Naive thymus-derived CD4-positive, alpha-beta T cell (primary cell): ENCODE measurements around the gene C2orf92. TPM values are rescaled to one million over a fixed set of nuclear protein-coding genes. Genes with fewer than 3 reads are reported as not detected.
A peak's percentile ranks its signal among the peaks of the same experiment; 100 is the strongest.
"Not testable (repeated sequence)": the region's sequence is repeated elsewhere in the genome, so short reads cannot be mapped to it uniquely, and the experiment has no call there.

Experiments
- ATAC-seq: fragments of 150-1000 bp; cut with Tn5 transposase; 2 replicates; pipeline ENCODE4 v1.10.0; 2021; ENCODE audit warnings: mild to moderate bottlenecking, moderate library complexity
- CTCF ChIA-PET: fragments of 350-600 bp; sonication (Branson Sonifier 250); formaldehyde crosslinking; loops from one replicate; lab custom pipeline; 2021; ENCODE audit warnings: antibody characterized with exemption; lab: Charles Lee
- POLR2A ChIA-PET: fragments of 350-600 bp; sonication (Branson Sonifier 250); formaldehyde crosslinking; loops from one replicate; lab custom pipeline; 2021; ENCODE audit warnings: antibody characterized with exemption, inconsistent platforms; lab: Charles Lee
- DNase-seq, 9 donors: peaks; one replicate each; pipeline versions ENCODE4 v3.0.0 to v3.0.0-alpha.2; 2020 to 2022; ENCODE audit warnings: mixed read lengths in 1 of 9
- H3K27ac ChIP-seq: one replicate; pipeline ENCODE4 v1.7.0; 2013; ENCODE audit warnings: mild to moderate bottlenecking, low read depth, low read length, moderate library complexity
- H3K27me3 ChIP-seq, 2 donors: one replicate each; pipeline ENCODE4 v1.7.0; 2013; ENCODE audit warnings: low read length in 2 of 2, mild to moderate bottlenecking in 2 of 2, moderate library complexity in 2 of 2; ENCODE audit not compliant: control insufficient read depth in 2 of 2, insufficient read depth in 2 of 2
- H3K36me3 ChIP-seq, 3 experiments: 1 replicate in 2 of 3; 2 replicates in 1 of 3; pipeline ENCODE4 v1.7.0; 2013; ENCODE audit warnings: low read length in 3 of 3, mild to moderate bottlenecking in 3 of 3, moderate library complexity in 1 of 3; ENCODE audit not compliant: insufficient read depth in 3 of 3, control insufficient read depth in 2 of 3
- H3K4me1 ChIP-seq, 2 donors: one replicate each; pipeline ENCODE4 v1.7.0; 2013; ENCODE audit warnings: low read length in 2 of 2, mild to moderate bottlenecking in 2 of 2, moderate library complexity in 1 of 2; ENCODE audit not compliant: control insufficient read depth in 2 of 2, insufficient read depth in 2 of 2
- H3K4me3 ChIP-seq: 2 replicates; pipeline ENCODE4 v1.7.0; 2013; ENCODE audit warnings: mild to moderate bottlenecking, low read length
- H3K9me3 ChIP-seq, 3 experiments: 1 replicate in 2 of 3; 2 replicates in 1 of 3; pipeline ENCODE4 v1.7.0; 2013; ENCODE audit warnings: low read length in 3 of 3; ENCODE audit not compliant: control insufficient read depth in 2 of 3
- H3K27ac Mint-ChIP-seq, 9 donors: one replicate each; pipeline ENCODE4 v1.8.0; 2020 to 2022; ENCODE audit warnings: mixed read lengths in 9 of 9, mild to moderate bottlenecking in 8 of 9, moderate library complexity in 5 of 9, inconsistent platforms in 2 of 9
- H3K27me3 Mint-ChIP-seq, 5 donors: one replicate each; pipeline ENCODE4 v1.8.0; 2021 to 2022; ENCODE audit warnings: mixed read lengths in 5 of 5, mild to moderate bottlenecking in 1 of 5
- H3K36me3 Mint-ChIP-seq, 5 donors: one replicate each; pipeline ENCODE4 v1.8.0; 2020 to 2022; ENCODE audit warnings: mixed read lengths in 5 of 5, mild to moderate bottlenecking in 3 of 5, inconsistent platforms in 1 of 5
- H3K4me1 Mint-ChIP-seq, 7 donors: one replicate each; pipeline ENCODE4 v1.8.0; 2020 to 2022; ENCODE audit warnings: mixed read lengths in 7 of 7, mild to moderate bottlenecking in 3 of 7, inconsistent platforms in 1 of 7
- H3K4me3 Mint-ChIP-seq, 10 donors: one replicate each; pipeline ENCODE4 v1.8.0; 2020 to 2022; ENCODE audit warnings: mild to moderate bottlenecking in 10 of 10, mixed read lengths in 10 of 10, moderate library complexity in 6 of 10, inconsistent platforms in 2 of 10
- H3K9me3 Mint-ChIP-seq, 11 donors: one replicate each; pipeline ENCODE4 v1.8.0; 2020 to 2022; ENCODE audit warnings: mixed read lengths in 11 of 11, mild to moderate bottlenecking in 4 of 11, inconsistent platforms in 1 of 11, moderate library complexity in 1 of 11
- intact Hi-C, 2 donors: fragments of 100-400 bp; cut with micrococcal nuclease; formaldehyde crosslinking; loops; one replicate each; pipeline ENCODE4 v1.15.1; 2023
- polyA plus RNA-seq, 2 donors: library from polyadenylated mRNA; unstranded; fragments of 300-500 nt; fragmentation: Illumina TruSeq; gene quantifications; one replicate each; pipeline ENCODE4 v1.2.3, GENCODE V29; 2021
- total RNA-seq, 6 experiments: library from RNA in 5 of 6; stranded (reverse) in 5 of 6; gene quantifications; 1 replicate in 5 of 6; 2 replicates in 1 of 6; pipeline ENCODE4 v1.2.3 and lab custom pipeline; 2021 to 2026

Gene C2orf92
- total and polyA plus RNA-seq, 7 experiments from 2014 or later: 0.66 to 23.4 (median 15.0) TPM

DNA sequence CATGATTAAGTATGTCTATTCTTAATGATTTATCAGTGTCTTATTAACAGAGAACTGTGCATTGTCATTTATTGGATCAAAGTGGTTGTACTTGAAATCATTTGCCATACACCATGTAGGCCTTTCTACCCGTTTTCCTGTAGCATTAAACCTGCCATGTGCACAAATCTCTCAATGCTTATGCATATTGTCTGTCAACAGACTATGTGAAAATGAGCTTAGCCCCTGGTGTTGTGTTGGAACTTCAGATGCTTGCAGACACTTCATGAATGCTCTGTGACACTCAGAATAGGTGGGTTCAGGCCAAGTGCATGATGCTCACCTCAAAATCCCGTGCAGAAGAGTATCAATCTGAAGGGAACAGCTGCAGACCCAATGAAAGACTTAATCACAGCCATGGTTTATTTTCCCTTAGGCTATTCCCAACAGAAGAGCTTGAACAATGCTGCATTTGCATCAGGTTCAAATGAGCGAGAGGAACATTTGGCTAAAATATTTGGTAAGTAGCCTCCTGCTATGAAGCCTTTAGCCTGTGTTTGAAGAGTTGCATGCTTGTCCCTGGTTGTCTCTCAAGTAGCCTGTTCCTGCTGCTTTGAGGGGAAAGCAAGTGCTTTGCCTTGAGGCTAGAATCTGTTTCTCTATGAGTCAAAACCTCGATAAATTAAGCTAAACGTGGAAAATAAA, 6.1 kb downstream of the C2orf92 start:
- no peaks in the 10 kb centered on the region for H3K36me3 ChIP-seq
- no peaks in the 10 kb centered on the region for H3K27me3 ChIP-seq
- intact Hi-C loops: no loop called here
- DNase-seq: no peak
- ATAC-seq: no peak
- no peaks in the 10 kb centered on the region for H3K9me3 ChIP-seq
- Mint-ChIP-seq H3K4me3 (no peak overlapping the region), H3K27ac (no peak overlapping the region), H3K36me3 (peaks cover 0 to 10% (median 3%) of the 10 kb centered on the region in 5 donors), H3K27me3 (peaks cover 0 to 9% (median 0%) of the 10 kb centered on the region in 5 donors), H3K4me1 (peaks cover 0 to 23% (median 0%) of the 10 kb centered on the region in 7 donors), H3K9me3 (peaks cover 0 to 7% (median 0%) of the 10 kb centered on the region in 11 donors)
- ChIA-PET POLR2A (no interaction called here), CTCF (interaction anchor here (1.1 kb wide), 1 partner anchor 11 kb away, joined by 3 read pairs; no protein-coding TSS in a partner anchor)
- H3K4me3 ChIP-seq: no peak overlapping the region
- H3K27ac ChIP-seq: no peak overlapping the region
- no peaks in the 10 kb centered on the region for H3K4me1 ChIP-seq

DNA sequence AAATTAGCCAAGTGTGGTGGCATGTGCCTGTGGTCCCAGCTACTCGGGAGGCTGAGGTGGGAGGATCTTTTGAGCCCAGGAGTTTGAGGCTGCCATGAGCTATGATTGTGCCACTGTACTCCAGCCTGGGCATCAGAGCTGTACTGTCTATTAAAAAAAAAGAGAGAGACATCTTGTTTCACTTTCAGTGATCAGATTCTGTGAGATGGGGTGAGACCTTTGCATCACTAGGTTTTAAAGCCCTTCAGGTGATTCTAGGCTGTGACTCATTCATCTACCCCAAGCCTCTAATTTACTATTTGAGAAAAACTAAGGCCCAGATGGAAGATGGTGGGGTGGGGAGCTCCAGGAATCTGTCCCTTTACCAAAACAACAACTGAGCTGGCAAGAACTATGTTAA, 7.1 kb downstream of the C2orf92 start:
- ChIA-PET POLR2A (no interaction called here), CTCF (no interaction called here)
- intact Hi-C loops: no loop called here
- peak in 1 of 9 donors; percentile 17 for DNase-seq
- no peak for ATAC-seq
- H3K4me3 ChIP-seq: no peak overlapping the region
- peaks cover 0 to 9% (median 0%) of the 10 kb centered on the region in 5 donors for H3K27me3 Mint-ChIP-seq
- H3K36me3 Mint-ChIP-seq: peaks cover 0 to 10% (median 3%) of the 10 kb centered on the region in 5 donors
- H3K36me3 ChIP-seq: no peaks in the 10 kb centered on the region
- no peak overlapping the region for H3K27ac ChIP-seq
- H3K4me1 Mint-ChIP-seq: peaks cover 0 to 23% (median 0%) of the 10 kb centered on the region in 7 donors
- H3K9me3 Mint-ChIP-seq: peaks cover 0 to 12% (median 0%) of the 10 kb centered on the region in 11 donors
- H3K4me3 Mint-ChIP-seq: no peak overlapping the region
- H3K27me3 ChIP-seq: no peaks in the 10 kb centered on the region
- H3K27ac Mint-ChIP-seq: no peak overlapping the region
- H3K9me3 ChIP-seq: no peaks in the 10 kb centered on the region
- H3K4me1 ChIP-seq: no peaks in the 10 kb centered on the region

- Histone ChIP-seq H3K27ac (no peak overlapping the region), H3K4me3 (no peak overlapping the region), H3K4me1 (no peaks in the 10 kb centered on the region), H3K36me3 (no peaks in the 10 kb centered on the region), H3K27me3 (no peaks in the 10 kb centered on the region), H3K9me3 (no peaks in the 10 kb centered on the region)
- Mint-ChIP-seq H3K27ac (no peak overlapping the region), H3K36me3 (peaks cover 0 to 10% (median 3%) of the 10 kb centered on the region in 5 donors), H3K4me3 (no peak overlapping the region), H3K9me3 (peaks cover 0 to 17% (median 0%) of the 10 kb centered on the region in 11 donors), H3K27me3 (peaks cover 0 to 9% (median 0%) of the 10 kb centered on the region in 5 donors), H3K4me1 (peaks cover 0 to 23% (median 0%) of the 10 kb centered on the region in 7 donors)
- DNase-seq (no peak), ATAC-seq (no peak)
- CTCF ChIA-PET: no interaction called here
- POLR2A ChIA-PET: no interaction called here
- intact Hi-C loops: no loop called here
These were observed 8.0 kb downstream of the C2orf92 start for GRCh38 chr2:97677480-97677879.

GRCh38 chr2:97678298-97678697, 8.8 kb downstream of the C2orf92 start:
- no peak overlapping the region for H3K27ac ChIP-seq
- intact Hi-C loops: no loop called here
- peaks cover 0 to 9% (median 0%) of the 10 kb centered on the region in 5 donors for H3K27me3 Mint-ChIP-seq
- DNase-seq: no peak
- ATAC-seq: no peak
- peaks cover 0 to 21% (median 0%) of the 10 kb centered on the region in 11 donors for H3K9me3 Mint-ChIP-seq
- no peak overlapping the region for H3K4me3 ChIP-seq
- H3K27ac Mint-ChIP-seq: no peak overlapping the region
- POLR2A ChIA-PET: no interaction called here
- peaks cover 0 to 19% (median 0%) of the 10 kb centered on the region in 7 donors for H3K4me1 Mint-ChIP-seq
- H3K36me3 Mint-ChIP-seq: peaks cover 0 to 10% (median 3%) of the 10 kb centered on the region in 5 donors
- no peaks in the 10 kb centered on the region for H3K36me3 ChIP-seq
- H3K4me1 ChIP-seq: no peaks in the 10 kb centered on the region
- CTCF ChIA-PET: no interaction called here
- no peak overlapping the region for H3K4me3 Mint-ChIP-seq
- no peaks in the 10 kb centered on the region for H3K27me3 ChIP-seq
- H3K9me3 ChIP-seq: no peaks in the 10 kb centered on the region

GRCh38 chr2:97687235-97687634, 17.7 kb downstream of the C2orf92 start:
- H3K9me3 Mint-ChIP-seq: not testable (repeated sequence)
- intact Hi-C loops: loop anchor here in 1 of 2 donors (10.0 kb wide), 1 partner anchor 588 kb away; no protein-coding TSS in a partner anchor

GRCh38 chr2:97688062-97688827, 18.7 kb downstream of the C2orf92 start:
- no peaks in the 10 kb centered on the region for H3K27me3 ChIP-seq
- no peaks in the 10 kb centered on the region for H3K9me3 ChIP-seq
- no peaks in the 10 kb centered on the region for H3K36me3 ChIP-seq
- peak overlapping the region in 1 of 9 donors; percentile 55 for H3K27ac Mint-ChIP-seq
- H3K9me3 Mint-ChIP-seq: no peaks in the 10 kb centered on the region
- H3K4me1 ChIP-seq: no peaks in the 10 kb centered on the region
- ChIA-PET CTCF (no interaction called here), POLR2A (no interaction called here)
- no peak overlapping the region for H3K4me3 Mint-ChIP-seq
- no peak for ATAC-seq
- peaks cover 0 to 16% (median 0%) of the 10 kb centered on the region in 7 donors for H3K4me1 Mint-ChIP-seq
- peaks cover 0 to 2% (median 0%) of the 10 kb centered on the region in 5 donors for H3K27me3 Mint-ChIP-seq
- no peak overlapping the region for H3K27ac ChIP-seq
- DNase-seq: peak in 1 of 9 donors; percentile 17
- H3K36me3 Mint-ChIP-seq: no peaks in the 10 kb centered on the region
- intact Hi-C loops: loop anchor here in 1 of 2 donors (10.0 kb wide), 1 partner anchor 587 kb away; no protein-coding TSS in a partner anchor
- H3K4me3 ChIP-seq: no peak overlapping the region

More at GRCh38 chr2:97687235-97687634, 17.7 kb downstream of the C2orf92 start:
- H3K36me3 Mint-ChIP-seq, H3K27ac ChIP-seq, H3K4me3 Mint-ChIP-seq, H3K9me3 ChIP-seq, H3K4me1 ChIP-seq, H3K27me3 ChIP-seq, H3K4me3 ChIP-seq, H3K27me3 Mint-ChIP-seq, H3K36me3 ChIP-seq, POLR2A ChIA-PET, H3K27ac Mint-ChIP-seq, ATAC-seq: not testable (repeated sequence)
- peak in 1 of 9 donors; percentile 19 for DNase-seq
- CTCF ChIA-PET: interaction anchor here (0.6 kb wide), 1 partner anchor 140 kb away, joined by 3 read pairs; no protein-coding TSS in a partner anchor
- H3K4me1 Mint-ChIP-seq: peaks cover 0 to 16% (median 0%) of the 10 kb centered on the region in 7 donors
